Raji (cell line): Measurements from ENCODE around the gene CNNM3.

Source experiments
- POLR2A ChIP-seq: IDR thresholded peaks from 2 replicates; pipeline ENCODE4 v1.6.1; 2011; ENCODE audit warnings: low read depth, low read length, control low read depth; ENCODE audit not compliant: insufficient read depth

The CNNM3 gene

DNA sequence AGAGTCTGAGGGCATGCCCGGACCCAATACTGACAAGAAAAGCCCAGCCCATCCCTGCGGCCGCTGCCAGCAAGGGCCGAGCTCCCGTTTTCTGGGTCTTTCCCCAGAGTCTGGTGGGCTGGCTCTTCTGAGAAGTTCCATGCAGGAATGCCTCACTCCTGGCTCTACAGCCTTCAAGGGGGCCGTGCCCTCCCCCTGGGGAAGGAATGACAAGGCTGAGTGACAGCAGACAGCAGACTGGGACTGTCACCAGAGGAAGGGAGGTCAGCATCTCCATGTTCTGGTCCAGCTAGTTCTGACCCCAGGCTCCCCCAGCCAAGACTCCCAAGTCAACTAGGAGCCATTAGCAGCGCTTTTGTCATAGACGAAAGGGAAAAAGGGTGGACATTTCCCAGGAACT lies 66.8 kb downstream of the CNNM3 start:
- no peak for TF ChIP-seq POLR2A

DNA sequence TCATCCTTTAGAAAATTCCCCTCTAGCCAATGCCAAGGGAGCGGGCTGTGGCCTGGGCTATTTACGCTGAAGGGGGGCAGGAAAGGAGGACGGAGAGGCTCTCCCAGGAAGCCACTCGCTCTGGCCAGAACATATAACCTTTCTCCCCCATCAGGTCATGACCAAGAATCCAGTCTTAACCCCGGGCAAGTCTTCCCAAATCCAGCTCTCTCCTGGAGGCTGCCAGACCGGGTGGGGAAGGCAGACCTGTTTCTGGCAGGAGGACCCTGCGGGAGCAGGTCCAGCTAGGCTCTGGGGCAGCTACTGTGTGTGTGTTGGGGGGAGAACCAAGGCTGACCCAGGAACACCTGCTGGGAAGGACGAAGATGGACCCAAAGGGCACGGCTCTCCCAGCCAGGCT lies 67.2 kb downstream of the CNNM3 start:
- TF ChIP-seq POLR2A: no peak
